ENCODE measurements around the gene SMURF2.

- no peak for TF ChIP-seq CTCF (IDR thresholded peaks at IDR 0.05)
- TF ChIP-seq POLR2A (IDR thresholded peaks at IDR 0.05), result no peak
Observed at GRCh38 chr17:64625541-64625940, 36.6 kb downstream of the SMURF2 start.

Data from breast epithelium (tissue), 3 donors.